G401.6 (cell line): ENCODE measurements around the gene SPATA45.
"Not testable (repeated sequence)": the region's sequence is repeated elsewhere in the genome, so short reads cannot be mapped to it uniquely, and the experiment has no call there.

Experiments
- FAIRE-seq: peaks from 2 replicates; lab custom pipeline; 2012; peaks lifted over from hg19 to GRCh38; lab: Jason Lieb, UNC

Gene SPATA45

DNA sequence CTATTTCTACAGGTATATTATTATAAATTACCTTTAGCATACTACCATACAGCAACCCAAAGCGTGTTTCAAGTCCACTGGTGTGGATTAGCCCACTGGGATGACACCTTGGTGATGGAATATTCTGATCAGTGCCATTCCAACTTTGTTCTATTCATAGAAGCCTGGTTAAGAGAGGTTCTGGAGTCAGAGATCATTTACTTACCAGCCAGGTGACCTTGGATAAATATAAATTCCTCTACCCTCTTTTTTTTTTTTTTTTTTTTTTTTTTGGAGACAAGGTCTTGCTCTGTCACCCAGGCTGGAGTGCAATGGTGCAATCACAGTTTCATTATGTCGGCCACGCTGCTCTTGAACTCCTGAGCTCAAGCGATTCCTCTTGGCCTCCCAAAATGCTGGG lies at the start of gene SPATA45:
Gene SPATA45, minus strand, starts transcription at position 101 of the 400 bp plus-strand sequence. CDS start 11,500 bp downstream, outside the sequence.
- no peak for FAIRE-seq

DNA sequence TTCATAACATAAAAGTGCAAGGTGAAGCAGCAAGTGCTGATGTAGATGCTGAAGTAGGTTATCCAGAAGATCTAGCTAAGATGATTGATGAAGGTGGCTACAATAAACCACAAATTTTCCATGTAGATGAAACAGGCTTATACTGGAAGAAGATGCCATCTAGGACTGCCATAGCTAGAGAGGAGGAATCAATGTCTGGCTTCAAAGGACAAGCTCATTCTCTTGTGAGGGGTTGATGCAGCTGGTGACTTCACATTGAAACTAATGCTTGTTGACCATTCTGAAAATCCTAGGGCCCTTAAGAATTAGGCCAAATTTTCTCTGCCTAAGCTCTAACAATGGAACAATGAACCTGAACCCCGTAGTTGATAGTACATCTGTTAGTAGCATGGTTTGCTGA lies 44.7 kb upstream of the SPATA45 start:
- no peak for FAIRE-seq

DNA sequence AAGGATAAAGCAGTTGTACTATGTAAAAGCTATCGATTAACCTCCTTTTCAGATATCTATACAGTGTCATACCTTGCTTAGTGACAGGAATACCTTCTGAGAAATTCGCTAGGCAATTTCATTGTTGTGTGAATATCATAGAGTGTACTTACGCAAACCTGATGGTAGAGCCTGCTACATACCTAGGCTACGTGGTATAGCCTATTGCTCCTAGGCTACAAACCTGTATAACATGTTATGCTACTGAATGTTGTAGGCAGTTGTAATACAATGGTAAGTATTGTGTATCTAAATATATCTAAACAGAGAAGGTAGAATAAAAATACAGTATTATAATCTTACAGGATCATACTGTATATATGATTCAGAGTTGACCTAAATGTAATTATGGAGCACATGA lies 37.1 kb upstream of the SPATA45 start:
- FAIRE-seq, result no peak

DNA sequence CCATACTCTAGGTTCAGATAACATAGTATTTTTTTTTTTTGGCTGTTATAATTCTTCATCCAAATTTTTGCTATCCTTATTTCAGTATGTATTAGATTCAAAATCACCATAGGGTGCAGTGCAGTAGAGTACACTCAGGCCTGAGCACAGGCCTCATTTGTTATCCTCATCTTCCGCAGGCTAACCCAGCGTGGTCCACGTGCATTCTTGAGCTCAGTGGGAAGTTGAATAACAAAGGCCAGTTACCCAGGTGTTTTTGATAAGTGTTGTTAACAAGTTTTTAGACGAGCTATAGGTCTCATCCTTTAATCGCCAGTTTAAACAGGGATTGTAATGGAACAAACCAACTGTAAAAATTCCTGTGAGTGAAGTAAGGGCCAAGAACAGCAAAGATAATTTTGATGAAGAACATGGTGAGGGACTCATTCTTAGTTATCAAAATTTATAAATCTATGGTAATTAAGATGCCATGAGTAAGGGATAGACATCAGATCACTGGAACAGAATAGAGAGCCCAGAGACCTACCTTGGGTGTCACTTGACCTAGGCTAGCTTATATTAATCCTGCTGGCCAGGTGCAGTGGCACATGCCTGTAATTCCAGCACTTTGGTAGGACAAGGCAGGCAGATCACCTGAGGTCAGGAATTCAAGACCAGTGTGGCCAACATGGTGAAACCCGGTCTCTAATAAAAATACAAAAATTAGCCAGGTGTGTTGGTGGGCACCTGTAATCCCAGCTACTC lies 32.7 kb upstream of the SPATA45 start:
- no peak for FAIRE-seq

DNA sequence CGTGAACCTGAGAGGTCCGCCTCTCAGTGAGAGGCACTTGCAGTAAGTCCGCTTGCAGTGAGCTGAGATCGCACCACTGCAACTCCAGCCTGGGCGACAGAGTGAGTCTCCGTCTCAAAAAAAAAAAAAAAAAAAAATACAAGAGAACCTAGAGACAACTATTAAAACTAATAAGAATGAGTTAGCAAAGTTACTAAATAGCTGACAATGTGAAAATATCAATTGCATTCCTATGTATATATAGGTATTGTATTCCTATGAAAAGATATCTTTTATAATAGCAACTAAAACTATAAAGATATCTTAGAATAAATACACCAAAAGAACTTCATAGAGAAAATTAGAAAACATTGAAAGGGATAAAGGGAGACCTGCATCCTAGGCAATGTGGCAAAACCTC lies 31.0 kb upstream of the SPATA45 start:
- no peak for FAIRE-seq

DNA sequence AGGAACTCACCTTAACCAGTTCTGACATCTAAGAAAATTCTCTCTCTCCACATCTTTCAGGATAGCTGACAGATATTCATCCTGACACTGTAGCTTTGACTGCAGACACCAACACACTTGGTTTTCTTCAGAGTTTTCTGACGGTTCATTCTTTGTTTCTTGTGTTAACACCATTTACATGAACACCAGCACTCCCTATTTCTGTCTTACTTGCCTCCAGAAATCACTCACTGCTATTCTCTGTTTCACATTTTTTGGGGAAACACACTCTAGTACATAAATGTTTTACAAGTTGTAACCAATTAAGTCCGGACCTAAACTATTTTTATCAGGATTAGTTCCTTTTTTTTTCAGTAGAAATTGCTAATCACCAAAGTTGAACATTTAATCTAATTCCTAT lies 26.1 kb upstream of the SPATA45 start:
- FAIRE-seq, result no peak

DNA sequence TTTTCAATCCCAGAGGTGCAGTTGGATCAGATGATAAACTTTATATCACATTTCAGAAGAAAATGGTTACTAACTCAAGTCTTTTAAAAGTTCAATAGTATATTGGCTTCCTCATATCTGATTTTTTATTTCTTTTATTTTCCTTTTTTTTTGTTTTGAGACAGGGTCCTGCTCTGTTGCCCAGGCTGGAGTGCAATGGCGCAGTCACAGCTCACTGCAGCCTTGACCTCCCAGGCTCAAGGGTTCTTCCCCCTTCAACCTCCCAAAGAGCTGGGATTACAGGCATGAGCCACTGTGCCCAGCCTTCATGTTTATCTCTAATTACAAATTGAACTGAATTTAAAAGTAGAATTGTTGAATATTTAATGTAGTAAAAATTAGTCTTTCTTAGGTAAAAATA lies 24.5 kb upstream of the SPATA45 start:
- FAIRE-seq, result no peak

DNA sequence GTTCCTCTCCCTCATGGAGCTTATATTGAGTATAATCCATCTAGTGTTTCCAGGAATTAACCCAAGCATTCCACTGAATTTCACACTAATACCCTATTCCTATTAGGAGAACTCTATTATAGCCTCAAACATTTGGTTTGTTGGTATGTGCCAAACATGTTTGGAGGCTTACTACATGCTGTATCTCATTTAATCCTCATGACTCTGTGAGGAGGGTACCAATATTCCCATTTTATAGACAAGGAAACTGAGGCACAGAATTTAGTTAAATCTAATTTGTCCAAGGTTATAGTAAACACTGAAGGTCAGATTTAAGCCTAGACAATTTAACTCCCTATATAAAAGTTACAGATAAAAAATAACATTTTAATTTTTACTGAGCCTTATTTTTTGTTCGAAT lies 19.7 kb upstream of the SPATA45 start:
- FAIRE-seq, result no peak

DNA sequence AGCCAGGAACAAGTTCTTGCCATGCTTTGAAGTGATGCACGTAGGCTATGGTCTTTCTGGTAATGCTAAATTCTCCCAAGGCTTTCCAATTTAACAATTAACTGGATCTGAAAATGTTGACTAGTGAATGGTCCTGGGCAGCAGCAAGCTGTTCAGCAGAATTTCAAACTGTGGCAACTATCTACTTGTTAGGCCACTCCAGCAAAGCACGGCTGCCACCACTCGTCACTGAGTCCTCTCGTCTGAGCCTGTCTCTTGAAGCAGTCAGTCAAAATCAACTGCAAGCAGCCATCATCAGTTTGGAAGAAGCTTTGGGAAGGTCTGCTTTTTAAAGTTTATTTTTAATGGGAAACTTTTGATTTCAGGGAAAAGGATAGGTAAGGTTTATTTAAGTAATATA lies 16.8 kb upstream of the SPATA45 start:
- FAIRE-seq, result no peak

DNA sequence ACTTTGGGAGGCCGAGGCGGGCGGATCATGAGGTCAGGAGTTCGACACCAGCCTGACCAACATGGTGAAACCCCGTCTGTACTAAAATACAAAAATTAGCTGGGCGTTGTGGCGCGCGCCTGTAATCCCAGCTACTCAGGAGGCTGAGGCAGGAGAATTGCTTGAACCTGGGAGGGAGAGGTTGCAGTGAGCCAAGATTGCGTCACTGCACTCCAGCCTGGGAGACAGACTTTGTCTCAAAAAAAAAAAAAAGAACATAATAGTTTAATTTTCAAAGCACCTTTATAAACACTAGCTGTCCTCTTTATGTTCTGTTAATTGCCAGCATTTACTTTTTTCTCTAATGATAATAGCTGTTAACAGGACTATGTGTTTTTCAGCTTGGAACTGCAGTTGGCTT lies 15.9 kb upstream of the SPATA45 start:
- FAIRE-seq, result not testable (repeated sequence)

DNA sequence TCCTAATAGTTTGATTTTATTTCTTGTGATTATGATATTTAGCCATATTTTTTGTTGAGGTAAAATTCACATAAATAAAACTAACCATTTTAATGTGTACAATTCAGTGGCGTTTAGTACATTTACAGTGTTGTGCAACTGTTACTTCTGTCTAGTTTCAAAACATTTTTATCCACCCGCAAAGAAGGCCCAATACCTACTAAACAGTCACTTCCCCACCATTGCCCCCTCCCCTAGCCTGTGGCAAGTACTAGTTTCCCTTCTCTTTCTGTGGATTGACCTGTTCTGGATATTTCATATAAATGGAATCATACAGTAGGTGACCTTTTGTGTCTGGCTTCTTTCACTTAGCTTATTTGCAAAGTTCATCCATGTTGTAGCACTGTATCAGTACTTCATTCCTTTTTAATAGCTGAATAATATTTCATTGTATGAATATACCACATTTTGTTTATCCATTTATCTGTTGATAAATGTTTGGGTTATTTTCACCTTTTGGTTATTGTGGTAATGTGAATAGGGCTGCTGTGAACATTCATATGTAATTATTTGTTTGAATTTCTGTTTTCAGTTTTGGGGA lies 14.8 kb upstream of the SPATA45 start:
- FAIRE-seq, result no peak

DNA sequence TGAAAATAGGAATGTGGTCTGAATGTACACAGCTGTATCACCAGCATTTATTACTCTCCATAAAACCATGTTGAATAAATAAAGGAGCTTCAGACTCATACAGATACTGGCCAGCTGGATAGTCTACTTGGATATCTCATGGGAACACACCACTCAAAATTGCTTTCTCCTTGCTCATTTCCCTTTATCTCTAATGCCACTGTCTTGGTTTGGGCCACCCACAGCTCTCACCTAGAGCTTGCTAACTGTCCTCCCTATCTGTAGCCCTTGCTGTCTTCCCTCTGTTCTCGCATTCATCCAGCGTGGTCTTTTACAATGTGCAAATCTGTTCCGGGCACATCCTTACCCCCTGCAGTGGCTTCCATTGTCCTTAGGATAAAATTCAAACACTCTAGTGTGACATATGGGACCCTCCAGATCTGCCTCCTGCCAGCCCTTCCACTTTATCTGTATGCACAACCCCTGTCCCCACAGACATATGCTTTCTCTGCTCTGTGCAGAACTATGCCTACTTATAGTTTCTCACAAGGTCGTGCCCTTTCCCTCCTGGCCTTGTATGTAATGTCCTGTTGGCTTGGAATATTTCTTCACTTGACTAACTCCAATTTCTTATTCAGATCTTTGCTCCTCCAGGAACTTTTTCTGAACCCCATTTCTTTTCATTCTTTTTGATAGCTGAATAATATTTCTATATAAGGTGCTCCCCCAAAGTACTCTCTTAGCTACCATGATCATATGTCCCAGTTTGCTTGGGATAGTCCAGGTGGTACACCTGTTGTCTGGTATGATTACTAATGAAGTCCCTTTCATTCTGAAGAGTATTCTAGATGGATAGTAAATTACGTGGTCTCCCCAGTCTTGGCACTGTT lies 13.5 kb upstream of the SPATA45 start:
- FAIRE-seq, result no peak

DNA sequence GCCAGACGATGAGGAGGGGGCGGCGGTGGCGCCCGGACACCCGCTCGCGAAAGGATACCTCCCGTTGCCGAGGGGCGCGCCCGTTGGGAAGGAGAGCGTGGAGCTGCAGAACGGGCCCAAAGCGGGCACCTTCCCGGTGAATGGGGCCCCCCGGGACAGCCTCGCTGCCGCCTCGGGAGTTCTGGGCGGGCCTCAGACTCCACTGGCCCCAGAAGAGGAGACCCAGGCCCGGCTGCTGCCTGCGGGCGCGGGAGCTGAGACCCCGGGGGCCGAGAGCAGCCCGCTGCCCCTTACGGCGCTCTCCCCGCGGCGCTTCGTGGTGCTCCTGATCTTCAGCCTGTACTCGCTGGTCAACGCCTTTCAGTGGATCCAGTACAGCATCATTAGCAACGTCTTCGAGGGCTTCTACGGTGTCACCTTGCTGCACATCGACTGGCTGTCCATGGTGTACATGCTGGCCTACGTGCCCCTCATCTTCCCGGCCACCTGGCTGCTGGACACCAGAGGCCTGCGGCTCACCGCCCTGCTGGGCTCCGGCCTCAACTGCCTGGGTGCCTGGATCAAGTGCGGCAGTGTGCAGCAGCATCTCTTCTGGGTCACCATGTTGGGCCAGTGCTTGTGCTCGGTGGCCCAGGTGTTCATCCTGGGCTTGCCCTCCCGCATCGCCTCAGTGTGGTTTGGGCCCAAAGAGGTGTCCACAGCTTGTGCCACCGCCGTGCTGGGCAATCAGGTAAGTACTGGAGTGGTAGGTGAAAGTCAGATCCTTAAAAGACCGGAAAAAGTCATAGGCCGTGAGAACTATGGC lies 11.2 kb upstream of the SPATA45 start:
- no peak for FAIRE-seq

DNA sequence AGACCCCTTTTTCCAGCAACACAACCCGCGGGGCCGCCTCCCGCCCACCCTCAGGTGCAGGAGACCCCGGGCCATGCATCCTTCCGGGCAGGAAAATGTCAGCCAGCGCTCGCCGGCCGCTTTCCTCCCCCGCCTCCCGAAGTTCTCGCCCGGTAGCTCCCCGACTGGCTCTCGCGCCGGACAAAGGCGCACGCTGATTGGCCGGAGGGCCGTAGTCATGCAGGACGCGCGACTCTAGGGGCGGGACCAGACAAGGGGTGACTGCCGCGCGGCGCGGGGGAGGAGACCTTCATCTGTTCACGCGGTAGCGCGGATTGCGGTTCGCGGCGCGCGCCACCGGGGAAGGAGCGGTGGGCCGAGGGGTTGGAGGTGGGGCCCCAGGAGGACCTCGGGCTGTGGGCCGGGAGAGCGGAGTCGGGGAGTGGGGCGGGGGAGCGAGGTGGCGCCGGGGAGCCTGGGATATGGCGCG lies 10.6 kb upstream of the SPATA45 start, which contains the start of gene FLVCR1:
Gene FLVCR1, plus strand, starts transcription at position 284 of the 469 bp plus-strand sequence. Its CDS starts 178 bp downstream, at position 462.
- peak; percentile 95 for FAIRE-seq

DNA sequence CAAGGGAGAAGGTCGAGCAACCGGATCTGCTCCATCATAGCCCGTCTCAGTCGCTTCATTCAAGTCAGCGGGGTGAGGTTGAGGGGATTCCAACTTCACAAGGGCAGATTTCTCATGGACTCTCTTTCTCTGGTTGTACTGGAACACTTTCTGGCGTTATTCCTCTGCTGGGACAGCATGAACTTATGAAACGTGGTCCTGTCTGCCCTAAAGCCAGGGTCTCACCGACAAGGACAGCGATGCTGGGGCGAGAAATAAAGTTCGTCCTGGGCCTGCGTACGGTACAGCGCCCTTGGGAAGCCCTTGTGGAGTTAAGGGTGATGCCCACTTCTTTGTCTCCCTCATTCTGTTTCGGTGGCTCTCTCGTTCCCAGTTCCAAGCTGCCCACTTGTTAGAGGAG lies 9.3 kb upstream of the SPATA45 start:
- no peak for FAIRE-seq

DNA sequence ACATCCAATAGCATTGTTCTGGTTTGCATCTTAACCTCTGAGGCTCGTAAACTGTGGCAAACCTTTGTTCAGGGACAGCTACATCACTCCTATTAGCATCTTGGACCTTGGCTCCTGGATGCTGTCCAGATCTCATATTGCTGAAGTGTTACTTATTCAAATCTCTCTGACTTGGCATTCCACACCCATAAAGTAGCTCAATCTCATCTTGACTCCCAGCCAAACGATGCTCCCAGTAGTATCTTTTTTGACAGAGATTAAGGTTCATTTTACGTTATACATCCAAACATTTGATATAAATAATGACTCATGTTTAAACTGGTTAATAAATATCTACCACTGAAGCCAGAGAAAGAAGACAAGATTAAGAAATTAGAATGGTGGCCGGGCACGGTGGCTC lies 6.2 kb upstream of the SPATA45 start:
- no peak for FAIRE-seq

DNA sequence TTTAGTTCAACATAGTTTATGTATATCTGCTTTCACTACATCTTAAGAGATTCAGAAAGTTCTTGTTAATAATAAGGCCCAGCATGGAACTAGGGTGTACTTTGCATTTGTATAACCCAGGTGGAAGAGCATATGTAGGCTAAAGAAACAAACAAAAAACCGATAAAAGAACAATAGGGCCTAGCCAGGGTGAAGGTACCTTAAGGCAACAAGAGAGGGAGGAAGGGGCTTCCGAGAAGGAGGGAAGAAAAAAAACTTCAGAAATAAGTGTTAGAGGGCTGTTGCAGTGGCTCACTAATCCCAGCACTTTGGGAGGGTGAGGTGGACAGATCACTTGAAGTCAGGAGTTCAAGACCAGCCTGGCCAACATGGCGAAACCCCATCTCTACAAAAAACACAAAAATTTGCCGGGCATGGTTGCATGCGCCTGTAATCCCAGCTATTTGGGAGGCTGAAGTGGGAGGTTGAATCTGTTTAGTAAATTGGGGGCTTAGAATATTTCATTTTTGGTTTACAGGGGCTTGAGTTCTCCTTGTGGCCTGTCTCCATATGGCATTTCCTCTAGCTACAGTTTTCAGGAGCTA lies 4.7 kb upstream of the SPATA45 start:
- FAIRE-seq, result no peak

DNA sequence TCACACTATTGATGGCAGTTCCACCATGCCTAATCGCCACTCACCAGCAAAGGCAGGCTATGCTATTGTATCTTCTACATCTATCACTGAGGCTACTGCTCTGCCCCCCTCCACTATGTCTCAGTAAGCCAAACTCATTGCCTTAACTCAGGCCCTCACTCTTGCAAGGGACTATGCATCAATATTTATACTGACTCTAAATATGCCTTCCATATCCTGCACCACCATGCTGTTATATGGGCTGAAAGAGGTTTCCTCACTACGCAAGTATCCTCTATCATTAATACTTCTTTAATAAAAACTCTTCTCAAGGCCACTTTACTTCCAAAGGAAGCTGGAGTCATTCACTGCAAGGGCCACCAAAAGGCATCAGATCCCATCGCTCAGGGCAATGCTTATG lies 2.9 kb downstream of the SPATA45 start:
- FAIRE-seq, result not testable (repeated sequence)

DNA sequence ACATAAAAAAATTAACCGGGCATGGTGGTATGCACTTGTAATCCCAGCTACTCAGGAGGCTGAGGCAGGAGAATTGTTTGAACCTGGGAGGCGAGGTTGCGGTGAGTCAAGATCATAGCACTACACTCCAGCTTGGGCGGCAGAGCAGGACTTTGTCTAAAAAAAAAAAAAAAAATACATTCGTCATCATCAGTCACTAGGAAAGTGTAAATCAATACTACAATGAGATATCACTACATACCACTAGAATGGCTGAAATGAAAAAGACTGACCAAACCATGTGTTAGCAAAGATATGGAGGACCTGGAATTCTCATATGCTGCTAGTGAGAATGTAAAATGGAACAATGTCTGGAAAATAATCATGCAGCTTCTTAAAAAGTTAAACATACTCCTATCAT lies 9.3 kb downstream of the SPATA45 start:
- no peak for FAIRE-seq

DNA sequence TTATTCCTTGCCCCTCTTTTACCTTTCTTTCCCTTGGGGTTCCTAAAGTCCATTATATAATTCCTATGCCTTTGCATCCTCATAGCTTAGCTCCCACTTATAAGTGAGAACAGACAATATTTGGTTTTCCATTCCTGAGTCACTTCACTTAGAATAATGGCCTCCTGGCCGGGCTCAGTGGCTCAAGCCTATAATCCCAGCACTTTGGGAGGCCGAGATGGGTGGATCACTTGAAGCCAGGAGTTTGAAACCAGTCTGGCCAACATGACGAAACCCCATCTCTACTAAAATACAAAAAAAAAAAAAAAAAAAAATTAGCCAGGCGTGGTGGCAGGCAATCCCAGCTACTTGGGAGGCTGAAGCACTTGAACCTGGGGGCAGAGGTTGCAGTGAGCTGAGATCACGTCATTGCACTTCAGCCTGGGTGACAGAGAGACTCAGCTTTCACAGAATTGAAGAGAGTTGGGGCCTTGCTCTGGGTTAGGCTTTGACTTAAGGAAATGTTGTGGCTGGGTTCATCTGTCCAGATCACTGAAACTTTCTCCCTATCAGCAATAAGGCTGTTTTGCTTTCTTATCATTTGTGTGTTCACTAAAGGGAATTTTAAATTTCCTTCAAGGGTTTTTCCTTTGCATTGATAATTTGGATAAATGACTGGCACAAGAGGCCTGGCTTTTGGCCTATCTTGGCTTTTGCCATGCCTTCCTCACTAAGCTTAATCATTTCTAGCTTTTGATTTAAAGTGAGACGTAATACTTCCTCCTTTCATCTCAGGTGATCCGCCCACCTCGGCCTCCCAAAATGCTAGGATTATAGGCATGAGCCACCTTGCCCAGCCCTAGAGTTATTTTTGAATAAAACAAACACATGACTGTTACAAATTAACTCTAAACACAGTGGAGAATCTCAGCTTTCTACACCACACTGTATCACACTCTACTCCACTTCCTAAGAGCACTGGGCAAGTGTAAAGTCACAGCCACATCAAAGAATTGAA lies 13.9 kb downstream of the SPATA45 start:
- not testable (repeated sequence) for FAIRE-seq
